Measurements from ENCODE around the gene STBD1.

Gene STBD1

DNA sequence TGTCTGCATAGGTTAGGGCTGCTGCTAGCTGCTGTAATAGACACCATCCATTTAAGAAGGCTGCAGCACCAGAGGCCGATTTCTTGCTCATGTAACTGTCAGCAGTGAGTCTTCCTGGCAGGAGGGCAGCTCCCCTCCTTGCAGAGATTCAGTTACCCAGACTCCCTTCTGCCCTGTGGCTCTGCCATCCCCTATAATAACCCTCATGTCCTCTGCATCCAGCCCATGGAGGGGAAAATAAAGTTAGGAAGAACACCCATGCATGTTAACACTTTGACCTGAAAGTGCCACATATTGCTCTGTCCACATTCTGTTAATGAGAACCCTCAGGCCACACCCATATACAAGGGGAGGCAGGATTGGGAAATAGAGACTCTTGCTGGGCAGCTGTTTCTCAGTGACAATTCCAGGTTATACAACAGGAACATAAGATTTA, 5.4 kb downstream of the STBD1 start:
- no peak for TF ChIP-seq CTCF (conservative IDR thresholded peaks at IDR 0.05)
- H3K27ac ChIP-seq, result no peak overlapping the region

DNA sequence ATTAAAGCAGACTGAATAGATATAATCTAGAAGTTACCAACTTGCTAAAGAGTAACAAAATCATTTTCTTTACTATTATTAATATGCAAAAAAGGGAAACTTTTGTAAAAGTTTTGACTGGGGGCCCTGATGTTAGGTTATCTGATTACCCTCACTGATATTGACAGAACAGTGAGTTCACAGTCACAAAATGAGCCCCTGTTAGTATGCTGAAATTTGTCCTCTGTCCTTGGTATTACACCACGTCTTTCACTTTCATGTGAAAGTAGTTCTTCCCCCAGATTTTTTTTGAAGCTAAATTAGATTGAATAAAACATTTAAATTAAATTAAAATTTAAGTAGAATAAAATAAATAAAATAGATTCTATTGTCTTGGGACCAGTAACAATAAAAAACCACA, 5.9 kb downstream of the STBD1 start:
- no peak for TF ChIP-seq CTCF (conservative IDR thresholded peaks at IDR 0.05)
- H3K27ac ChIP-seq, result no peak overlapping the region

- no peak for TF ChIP-seq CTCF (conservative IDR thresholded peaks at IDR 0.05)
- H3K27ac ChIP-seq, result no peak overlapping the region
Measured at GRCh38 chr4:76313547-76313946, 7.0 kb downstream of the STBD1 start.

DNA sequence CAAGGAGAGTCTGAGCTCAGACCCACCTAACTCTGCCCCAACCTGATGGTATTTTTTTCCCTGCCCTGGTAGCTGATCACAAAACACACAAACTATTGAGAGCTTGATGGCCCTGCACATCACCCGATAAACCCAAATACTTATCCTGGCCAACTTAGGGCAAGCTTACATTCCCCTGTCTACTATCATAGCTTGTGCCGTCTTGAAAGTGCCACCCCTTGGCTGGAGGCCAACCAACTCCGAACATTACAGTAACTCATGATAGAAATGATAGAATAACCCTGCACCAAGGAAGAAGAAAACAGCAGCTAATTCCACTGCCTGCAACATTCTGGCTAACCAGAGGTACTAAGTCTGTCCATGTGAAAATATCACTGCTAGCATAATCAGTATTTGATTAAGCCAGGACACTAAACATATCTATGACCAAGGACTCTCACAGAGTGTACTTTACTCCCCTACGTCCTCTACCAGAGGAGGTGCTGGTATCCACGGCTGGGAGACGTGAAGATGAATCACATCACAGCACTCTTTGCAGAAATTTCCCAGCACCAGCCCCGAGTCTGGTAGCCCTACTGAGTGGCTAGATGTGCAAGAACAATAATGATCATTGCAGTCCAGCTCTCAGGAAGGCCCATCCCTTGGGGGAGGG, 8.9 kb downstream of the STBD1 start:
- TF ChIP-seq CTCF (conservative IDR thresholded peaks at IDR 0.05), result no peak
- H3K27ac ChIP-seq, result no peak overlapping the region

DNA sequence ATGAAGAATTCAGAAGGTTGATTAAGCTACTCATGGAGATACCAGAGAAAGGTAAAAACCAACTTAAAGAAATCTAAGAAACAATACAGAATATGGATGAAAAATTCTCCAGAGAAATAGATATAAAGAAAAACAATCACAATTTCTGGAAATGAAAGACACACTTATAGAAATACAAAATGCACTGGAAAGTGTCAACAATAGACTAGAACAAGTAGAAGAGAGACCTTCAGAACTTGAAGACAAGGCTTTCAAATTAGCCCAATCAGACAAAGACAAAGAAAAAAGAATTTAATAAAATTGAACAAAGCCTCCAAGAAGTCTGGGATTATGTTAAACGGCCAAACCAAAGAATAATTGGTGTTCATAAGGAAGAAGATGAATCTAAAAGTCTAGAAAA, 9.6 kb downstream of the STBD1 start:
- no peak for TF ChIP-seq CTCF (conservative IDR thresholded peaks at IDR 0.05)
- H3K27ac ChIP-seq, result no peak overlapping the region

- TF ChIP-seq CTCF (conservative IDR thresholded peaks at IDR 0.05), result no peak
- H3K27ac ChIP-seq, result no peak overlapping the region
Measured at GRCh38 chr4:76322236-76322635, 15.7 kb downstream of the STBD1 start.

GRCh38 chr4:76325072-76325471, 18.5 kb downstream of the STBD1 start:
- TF ChIP-seq CTCF (conservative IDR thresholded peaks at IDR 0.05), result no peak
- H3K27ac ChIP-seq, result no peak overlapping the region
